IMR-90 (cell line): ENCODE measurements around the gene ADGRL3.

Experiments used
- CTCF ChIP-seq: conservative IDR thresholded peaks from 2 replicates; pipeline ENCODE4 v1.5.1; 2012; ENCODE audit warnings: mild to moderate bottlenecking, low read depth, low read length, improper control_type of control experiment
- MAFK ChIP-seq: IDR thresholded peaks from 2 replicates; pipeline ENCODE4 v1.6.1; 2012; ENCODE audit warnings: low read depth, low read length, improper control_type of control experiment
- MXI1 ChIP-seq: IDR thresholded peaks from 2 replicates; pipeline ENCODE4 v1.6.1; 2012; ENCODE audit warnings: low read depth, mild to moderate bottlenecking, low read length, moderate library complexity, borderline replicate concordance
- RAD21 ChIP-seq: IDR thresholded peaks from 2 replicates; pipeline ENCODE4 v1.6.1; 2012; ENCODE audit warnings: low read length, improper control_type of control experiment

GRCh38 chr4:61678297-61678696 lies 478.2 kb downstream of the ADGRL3 start:
- TF ChIP-seq MAFK (no peak), MXI1 (no peak), CTCF (no peak), RAD21 (no peak)
